ENCODE results near the gene CTNNA2.

GRCh38 chr2:80190166-80190565, 677.3 kb downstream of the CTNNA2 start:
- TF ChIP-seq ZNF565 (CRISPR knock-in tag; conservative IDR thresholded peaks at IDR 0.05; ENCODE audit: low read depth) (no peak), CSDC2 (CRISPR knock-in tag; IDR thresholded peaks at IDR 0.05) (no peak), SNAI2 (CRISPR knock-in tag; IDR thresholded peaks at IDR 0.05) (no peak)
